HG03139 (cell line): Measurements from ENCODE around the gene TMC8.

ENCODE experiments used
- ATAC-seq: cut with Tn5 transposase; IDR thresholded peaks from one replicate; pipeline ENCODE4 v1.9.1; 2021; ENCODE audit not compliant: unreplicated experiment

The TMC8 gene

GRCh38 chr17:78123258-78123929, 7.2 kb upstream of the TMC8 start:
- no peak for ATAC-seq

DNA sequence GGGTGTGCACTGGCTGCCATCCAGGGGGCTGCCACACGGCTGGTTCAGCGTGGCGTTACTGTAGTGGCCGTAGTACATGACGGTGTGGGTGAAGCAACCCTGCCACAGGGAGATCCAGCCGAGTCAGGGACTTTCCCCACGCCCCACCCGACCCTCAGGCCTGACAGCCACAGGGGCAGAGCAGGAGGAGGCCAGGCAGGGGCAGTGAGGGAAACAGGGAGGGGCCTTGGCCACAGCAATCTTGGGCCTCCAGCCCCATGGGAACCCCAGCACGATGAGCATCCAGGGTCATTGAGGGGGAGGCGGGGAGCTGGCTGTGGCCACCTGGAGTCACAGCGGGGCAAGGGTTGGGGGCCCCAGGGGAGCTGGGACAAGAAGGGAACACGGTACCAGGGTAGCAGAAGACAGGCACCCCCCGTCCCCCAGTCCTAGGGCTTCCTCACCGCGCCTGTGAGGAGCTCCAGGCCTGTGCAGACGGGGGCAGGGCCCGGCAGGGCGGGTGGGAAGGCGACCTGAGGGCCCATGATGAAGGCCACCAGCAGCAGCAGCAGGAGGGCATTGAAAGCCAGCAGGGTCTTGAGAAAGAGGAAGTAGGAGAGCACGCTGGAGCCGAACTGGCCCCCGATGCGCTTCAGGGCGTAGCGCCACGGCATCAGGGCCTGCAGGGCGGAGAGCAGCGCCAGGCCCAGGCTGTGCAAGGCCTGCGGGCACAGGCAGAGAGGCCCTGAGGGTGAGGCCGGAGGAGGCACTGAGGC, 6.3 kb upstream of the TMC8 start:
- ATAC-seq: no peak

DNA sequence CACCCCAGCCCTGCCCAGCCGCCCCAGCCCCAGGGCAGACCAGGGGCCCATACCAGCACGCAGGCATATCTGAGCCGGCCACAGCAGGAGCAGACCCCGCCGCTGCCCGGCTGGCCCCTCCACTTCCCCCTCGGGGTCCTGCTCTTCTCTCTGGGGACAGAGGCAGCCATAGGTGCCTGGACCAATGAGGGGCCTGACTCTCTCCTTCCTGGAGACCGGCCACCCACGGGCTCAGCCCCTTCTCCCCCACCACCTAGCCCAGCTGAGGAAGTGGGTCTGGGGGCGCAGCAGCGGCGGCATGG, 5.8 kb upstream of the TMC8 start:
- no peak for ATAC-seq

- no peak for ATAC-seq
These were observed 5.2 kb upstream of the TMC8 start for GRCh38 chr17:78125138-78125913.

DNA sequence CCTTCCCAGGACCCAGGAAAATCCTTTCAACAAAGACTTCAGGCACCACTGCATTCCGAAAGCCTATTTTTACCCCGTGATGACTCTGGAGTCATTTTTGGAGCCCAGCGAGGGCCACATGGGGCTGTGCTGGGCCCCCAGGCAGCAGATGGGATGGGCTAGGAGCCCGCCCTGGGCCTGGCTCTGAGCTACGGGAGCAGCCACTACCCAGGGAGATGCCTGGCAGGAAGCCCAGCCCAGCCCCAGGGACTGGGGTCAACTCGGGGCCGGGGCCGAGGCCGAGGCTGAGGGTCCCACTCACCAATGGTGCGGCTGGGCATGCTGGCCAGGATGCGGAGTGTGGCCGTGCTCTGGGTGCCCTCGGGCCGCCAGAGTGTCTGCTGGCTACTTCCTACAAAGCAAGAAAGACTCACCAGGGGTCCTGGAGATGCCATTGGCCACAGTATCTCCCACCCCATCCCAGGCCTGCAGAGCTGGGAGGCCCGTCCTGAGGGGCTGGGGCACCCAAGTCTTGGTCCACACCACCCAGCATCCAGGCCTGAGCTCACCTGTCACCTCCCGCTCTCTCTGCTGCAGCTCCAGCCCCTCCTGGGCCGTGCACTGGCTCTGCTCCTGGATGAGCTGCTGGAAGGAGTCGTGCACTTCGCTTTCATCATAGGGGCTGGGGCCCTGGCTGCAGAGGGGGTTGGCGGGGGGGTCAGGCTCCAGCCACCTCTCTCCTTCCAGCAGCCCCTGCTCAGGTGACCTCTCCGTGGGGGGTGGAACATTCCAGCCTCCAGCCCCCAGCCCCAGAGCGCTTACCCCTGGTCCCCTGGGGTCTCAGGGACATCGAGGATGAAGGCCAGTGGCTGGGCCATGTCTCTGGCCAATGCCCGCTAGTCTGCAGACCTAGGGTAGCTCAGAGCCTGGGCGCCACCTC, 4.3 kb upstream of the TMC8 start:
- ATAC-seq: no peak

GRCh38 chr17:78126895-78127238, 3.7 kb upstream of the TMC8 start:
- ATAC-seq: no peak

- ATAC-seq: no peak
These were observed 3.2 kb upstream of the TMC8 start for GRCh38 chr17:78127239-78127887.

DNA sequence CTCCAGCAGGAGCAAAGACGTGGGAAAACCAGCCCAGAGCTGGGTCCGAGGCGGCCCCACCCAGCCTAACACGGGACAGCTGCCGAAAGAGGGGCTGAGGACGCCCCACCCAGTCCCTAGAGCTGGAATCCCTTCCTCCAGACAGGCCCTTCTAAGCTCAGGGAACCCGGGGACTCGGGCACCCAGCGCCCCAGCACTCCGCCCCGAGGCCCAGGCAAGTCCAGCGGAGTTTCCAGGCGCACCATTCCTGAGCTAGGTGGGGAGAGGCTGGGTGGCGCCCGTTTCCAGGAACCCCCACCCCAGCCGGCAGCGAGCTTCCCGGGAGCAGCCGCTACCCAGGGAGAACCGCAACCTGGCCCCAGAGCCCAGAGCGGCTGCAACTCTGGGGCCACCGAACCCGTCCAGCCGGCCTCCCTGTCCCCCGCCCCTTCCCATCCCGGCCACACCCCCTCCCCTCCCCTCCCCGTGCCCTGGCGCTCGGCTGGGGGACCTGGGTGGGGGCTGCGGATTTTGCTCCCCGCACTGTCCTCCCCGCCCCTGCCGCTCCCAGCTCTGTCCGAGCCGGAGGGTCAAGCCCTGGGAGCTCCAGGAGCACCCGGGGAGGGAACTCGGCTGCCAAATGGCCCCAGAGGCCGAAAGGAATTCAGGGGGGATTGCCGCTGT, 2.6 kb upstream of the TMC8 start:
- no peak for ATAC-seq

DNA sequence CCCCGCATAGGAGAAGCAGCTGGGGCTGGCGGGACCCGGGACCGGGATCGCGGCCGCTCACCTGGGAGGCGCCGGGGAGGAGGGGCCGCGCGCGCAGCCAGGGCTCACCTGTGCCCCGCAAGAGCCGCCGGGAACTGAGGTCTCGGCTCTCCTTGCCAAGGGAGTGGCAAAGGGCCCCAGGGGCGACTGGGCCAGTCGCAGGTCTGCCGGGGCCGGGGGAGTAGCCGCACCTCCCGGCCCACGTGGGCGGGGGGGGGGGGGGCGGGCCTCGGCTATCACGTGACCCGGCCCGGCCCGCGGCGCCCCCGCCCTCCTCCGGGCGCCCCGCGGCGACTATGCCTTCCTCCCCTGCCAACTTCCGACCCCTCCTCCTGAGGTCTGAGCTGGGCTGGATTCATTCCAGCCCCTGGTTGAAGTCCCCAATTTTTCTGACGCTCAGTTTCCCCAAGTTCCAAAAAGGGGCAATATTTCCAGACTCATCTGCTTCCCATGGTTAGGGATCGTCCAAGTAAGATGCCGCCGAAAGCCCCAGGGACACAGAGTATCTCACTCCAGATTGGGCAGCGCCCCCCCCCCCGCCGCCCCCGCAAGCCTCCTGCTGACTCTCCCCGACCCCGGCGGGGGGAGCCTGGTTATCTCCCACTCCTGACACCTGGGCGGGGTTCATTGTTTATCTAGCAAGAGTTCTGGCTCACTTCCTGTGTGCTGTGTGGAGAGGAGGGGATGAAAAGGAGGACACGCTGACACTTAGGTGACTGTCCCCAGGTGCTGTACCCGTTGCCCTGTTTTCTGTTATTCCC, 1.8 kb upstream of the TMC8 start, which contains the start of gene TMC6:
Gene TMC6, minus strand, starts transcription at position 205 of the 800 bp plus-strand sequence. CDS start 1,923 bp downstream, outside the sequence.
- ATAC-seq: no peak

- no peak for ATAC-seq
These were observed 1.1 kb upstream of the TMC8 start for GRCh38 chr17:78129351-78130089.

DNA sequence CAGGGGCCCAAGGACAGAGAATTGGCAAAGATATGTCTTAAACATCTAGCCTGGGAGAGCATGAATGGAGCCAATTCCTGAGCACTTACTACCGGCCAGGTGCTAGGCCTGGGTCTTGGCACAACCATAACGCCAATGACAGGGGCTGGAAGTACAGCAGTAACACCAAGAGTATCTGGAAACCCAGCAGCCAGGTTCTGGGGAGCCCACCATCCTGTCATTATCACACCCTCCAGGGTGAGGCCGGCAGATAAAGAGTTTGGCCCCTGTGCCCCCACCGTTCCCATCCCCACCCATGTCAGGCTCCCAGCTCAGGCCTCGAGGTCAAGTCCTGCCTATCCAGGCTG, 508 bp upstream of the TMC8 start:
- ATAC-seq: no peak

- ATAC-seq: no peak
These were observed 857 bp downstream of the TMC8 start for GRCh38 chr17:78131172-78132083.

DNA sequence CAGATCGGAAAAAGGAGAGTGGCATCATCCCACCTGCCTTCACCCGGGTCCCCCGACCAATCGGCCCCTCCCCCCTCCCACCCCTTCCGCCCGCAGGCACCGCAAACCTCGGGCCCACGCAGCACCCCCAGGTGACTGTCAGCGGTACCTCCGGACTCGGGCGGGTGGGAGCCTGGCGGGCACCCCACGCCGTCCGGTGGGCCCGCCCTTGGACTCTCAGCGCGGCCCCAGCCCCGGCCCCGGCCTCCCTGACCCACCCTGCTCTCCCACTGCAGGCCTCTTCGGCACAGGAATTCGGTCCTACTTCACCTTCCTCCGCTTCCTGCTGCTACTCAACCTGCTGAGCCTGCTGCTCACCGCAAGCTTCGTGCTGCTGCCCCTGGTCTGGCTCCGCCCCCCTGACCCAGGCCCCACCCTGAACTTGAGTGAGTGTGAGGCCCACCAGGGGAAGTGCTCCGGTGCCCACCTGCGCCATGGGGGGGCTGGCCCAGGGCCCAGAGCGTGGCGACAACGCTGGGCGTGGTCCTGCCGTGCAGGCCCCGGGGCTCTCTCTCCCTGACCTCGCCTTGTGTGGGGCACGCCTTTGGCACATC, 1.6 kb downstream of the TMC8 start:
- ATAC-seq: no peak

DNA sequence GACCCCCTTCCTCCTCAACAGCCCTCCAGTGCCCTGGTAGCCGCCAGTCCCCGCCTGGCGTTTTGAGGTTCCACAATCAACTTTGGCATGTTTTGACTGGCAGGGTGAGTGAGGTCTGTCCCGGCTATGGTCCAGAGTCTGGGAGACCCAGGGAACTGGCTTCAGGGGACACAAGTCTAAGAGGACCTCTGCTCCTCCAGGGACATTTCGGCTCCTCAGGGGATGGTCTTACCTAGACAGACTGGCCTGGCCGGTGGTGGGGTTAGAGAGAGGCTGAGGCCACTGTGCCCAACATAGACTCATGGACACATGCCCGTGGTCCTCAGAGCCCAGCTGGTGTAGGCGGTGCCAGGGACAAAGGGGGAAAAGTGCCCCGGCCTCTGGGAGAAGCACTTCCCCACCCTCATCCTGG, 2.2 kb downstream of the TMC8 start:
- ATAC-seq: no peak

DNA sequence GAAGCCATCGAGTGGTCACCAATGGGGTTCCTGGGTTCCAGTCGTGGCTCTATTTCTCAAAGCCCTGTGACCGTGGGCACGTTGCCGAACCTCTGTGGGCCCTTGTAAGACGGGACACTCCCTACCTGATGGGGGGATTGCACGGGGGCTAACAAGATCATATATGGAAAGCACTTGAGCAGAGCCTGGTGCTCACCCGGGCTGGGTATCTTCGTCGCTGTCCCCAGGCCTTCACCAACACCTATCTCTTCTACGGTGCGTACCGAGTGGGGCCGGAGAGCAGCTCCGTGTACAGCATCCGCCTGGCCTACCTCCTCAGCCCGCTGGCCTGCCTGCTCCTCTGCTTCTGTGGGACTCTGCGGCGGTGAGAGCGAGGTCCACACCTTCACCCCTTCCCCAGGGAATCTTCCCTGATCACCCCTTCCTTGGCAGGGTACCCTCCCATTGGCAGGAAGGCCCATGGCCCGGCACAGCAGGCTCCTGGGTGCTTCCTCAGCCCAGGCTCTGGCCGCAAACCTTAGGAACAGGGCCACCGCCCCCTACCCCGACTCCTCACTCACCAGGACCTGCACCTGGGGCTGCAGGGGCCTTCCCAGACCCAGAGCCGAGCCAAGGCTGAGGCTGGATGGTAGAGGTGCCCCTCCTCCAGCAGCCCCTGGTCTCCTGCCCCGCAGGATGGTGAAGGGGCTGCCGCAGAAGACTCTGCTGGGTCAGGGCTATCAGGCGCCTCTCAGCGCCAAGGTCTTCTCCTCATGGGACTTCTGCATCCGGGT, 2.8 kb downstream of the TMC8 start:
- ATAC-seq: no peak
